H1 (cell line): ENCODE results near the gene BTRC. TPM values are rescaled to one million over a fixed set of nuclear protein-coding genes. Genes with fewer than 3 reads are reported as not detected.

Experiments
- YY1 ChIP-seq: IDR thresholded peaks from 2 replicates; pipeline ENCODE4 v1.6.1; 2011; ENCODE audit warnings: low read depth, mild to moderate bottlenecking, low read length
- polyA plus RNA-seq, 7 experiments: library from polyadenylated mRNA; depleted of rRNA in 3 of 7; stranded (reverse) in 5 of 7; unstranded in 2 of 7; fragments of >200 nt in 5 of 7; fragments of 200-250 nt in 2 of 7; gene quantifications; 1 replicate in 5 of 7; 2 replicates in 1 of 7; 4 replicates in 1 of 7; pipeline versions ENCODE4 v1.2.1 to v1.2.3, GENCODE V29; 2011 to 2013; ENCODE audit warnings: missing spikeins in 2 of 7, mixed read lengths in 2 of 7
- total RNA-seq: library from RNA; stranded (reverse); fragmentation: NEBNext Ultra II Directional; extraction: Animal tissue kit (Norgen Biotek cat#: 25700); gene quantifications from 2 replicates; pipeline ENCODE4 v1.2.1, GENCODE V29; 2021

BTRC gene
- total and polyA plus RNA-seq, 2 of the 8 experiments (the other 6 are each of a cell fraction or from before 2014, with no cell fraction given): 9.9 to 24.7 TPM

GRCh38 chr10:101575580-101576210 is 221.7 kb downstream of the BTRC start (continued):
- TF ChIP-seq YY1: no peak
- TF ChIP-seq, all 59 proteins: peak for 0
